NOMO-1 treated with dmso at 0.1 percent for 144 hours (cell line): ENCODE measurements around the gene SAMHD1.
A peak's percentile ranks its signal among the peaks of the same experiment; 100 is the strongest.
"Not testable (repeated sequence)": the region's sequence is repeated elsewhere in the genome, so short reads cannot be mapped to it uniquely, and the experiment has no call there.

Experiments
- DNase-seq: peaks from one replicate; lab custom pipeline; 2025; ENCODE audit not compliant: unreplicated experiment; lab: John Stamatoyannopoulos, UW

The SAMHD1 gene

DNA sequence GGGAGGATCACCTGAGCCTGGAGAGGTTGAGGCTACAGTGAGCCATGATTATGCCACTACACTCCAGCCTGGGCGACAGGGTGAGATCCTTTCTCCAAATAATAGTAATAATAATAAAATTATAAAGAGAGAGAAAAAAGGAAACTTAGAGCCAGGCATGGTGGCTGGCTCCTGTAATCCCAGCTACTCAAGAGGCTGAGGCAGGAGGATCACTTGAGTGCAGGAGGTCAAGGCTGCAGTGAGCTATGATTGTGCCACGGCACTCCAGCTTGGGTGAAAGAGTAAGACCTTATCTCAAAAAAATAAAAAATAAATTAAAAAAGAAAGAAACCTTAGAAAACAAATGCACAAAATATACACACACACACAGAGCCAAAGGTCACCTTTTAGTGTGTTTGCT lies 5.2 kb upstream of the SAMHD1 start:
- no peak for DNase-seq

DNA sequence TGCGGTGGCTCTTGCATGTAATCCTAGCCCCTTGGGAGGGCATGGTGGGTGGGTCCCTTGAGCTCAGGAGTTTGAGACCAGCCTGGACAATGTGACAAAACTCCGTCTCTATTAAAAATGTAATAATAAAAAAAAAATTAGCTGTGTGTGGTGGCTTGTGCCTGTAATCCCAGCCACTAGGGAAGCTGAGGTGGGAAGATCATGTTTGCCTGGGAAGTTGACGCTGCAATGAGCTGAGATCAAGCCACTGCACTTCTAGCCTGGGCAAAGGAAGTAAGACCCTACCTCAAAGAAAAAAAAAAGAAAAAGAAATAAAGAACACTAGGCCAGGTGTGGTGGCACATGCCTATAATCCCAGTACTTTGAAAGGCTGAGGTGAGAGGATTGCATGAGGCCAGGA lies 4.5 kb upstream of the SAMHD1 start:
- no peak for DNase-seq

- DNase-seq = no peak
Observed at GRCh38 chr20:36951979-36952738, 651 bp upstream of the SAMHD1 start.

GRCh38 chr20:36950414-36951197 lies 902 bp downstream of the SAMHD1 start:
- no peak for DNase-seq

DNA sequence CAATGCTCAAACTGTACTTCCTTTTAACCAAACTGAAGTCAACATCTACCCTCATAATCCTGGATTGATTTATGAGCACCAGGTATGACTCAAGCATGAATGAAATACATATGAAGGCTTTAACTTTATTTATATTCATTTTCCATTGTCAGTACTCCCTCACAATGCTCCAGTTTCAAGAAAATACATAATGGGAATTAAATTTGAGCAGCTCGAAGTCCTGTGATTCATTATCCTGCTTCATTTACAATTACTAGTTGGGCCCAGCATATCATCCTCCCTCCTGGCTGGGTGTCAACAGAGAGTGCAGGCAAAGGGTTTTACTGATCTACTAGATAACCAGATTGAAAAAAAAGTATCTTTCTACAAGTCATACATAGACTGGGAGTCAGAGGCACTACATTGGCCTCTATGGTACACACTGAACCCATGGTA lies 10.1 kb downstream of the SAMHD1 start:
- no peak for DNase-seq

DNA sequence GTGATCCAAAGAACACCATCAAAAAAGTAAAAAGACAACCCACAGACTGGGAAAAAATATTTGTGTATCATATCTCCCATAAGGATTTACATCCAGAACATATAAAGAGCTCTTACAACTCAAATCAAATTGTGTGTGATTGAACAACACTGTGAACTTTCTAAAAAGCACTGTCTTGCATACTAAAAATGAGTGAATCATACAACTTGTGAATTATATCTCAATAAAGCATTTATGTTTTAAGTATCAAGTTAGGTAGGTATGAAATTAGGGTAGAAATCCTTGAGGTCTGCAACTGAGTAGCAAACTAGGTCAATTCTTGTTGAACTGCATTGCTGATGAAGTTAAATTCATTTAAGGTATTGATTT lies 14.1 kb downstream of the SAMHD1 start:
- DNase-seq = no peak

DNA sequence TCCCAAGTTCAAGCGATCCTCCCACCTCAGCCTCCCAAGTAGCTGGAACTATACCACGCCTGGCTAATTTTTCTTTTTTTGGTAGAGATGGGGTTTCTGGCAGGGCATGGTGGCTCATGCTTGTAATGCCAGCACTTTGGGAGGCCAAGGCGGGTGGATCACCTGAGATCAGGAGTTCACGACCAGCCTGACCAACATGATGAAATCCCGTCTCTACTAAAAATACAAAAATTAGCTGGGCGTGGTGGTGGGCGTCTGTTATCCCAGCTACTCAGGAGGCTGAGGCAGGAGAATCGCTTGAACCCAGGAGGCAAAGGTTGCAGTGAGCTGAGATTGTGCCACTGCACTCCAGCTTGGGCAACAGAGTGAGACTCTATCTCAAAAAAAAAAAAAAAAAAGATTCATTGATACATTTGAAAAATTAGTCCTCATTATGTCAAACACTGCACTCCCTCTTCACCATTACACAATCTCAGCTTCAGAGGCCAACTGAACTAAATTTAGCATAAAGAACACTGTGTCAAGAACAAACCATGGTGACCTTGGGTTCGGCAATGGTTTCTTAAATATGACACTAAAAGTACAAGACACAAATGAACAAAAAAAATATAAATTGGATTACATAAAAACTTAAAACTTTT lies 14.6 kb downstream of the SAMHD1 start:
- peak; percentile 16 for DNase-seq

DNA sequence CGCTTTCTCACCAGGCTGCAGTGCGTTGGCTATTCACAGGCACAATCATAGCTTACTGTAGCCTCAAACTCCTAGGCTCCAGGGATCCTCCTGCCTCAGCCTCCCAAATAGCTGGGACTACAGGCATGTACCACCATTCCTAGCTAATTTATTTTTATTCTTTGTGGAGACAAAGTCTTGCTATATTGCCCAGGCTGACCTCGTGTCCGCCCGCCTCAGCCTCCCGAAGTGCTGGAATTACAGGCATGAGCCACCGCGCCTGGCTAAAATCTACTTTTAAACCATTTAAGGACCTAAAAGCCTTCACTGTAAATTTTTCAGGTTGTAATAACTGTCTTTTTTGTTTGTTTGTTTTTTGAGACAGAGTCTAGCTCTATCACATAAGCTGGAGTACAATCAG lies 15.2 kb downstream of the SAMHD1 start:
- no peak for DNase-seq

GRCh38 chr20:36933571-36933970 lies 17.9 kb downstream of the SAMHD1 start:
- not testable (repeated sequence) for DNase-seq

DNA sequence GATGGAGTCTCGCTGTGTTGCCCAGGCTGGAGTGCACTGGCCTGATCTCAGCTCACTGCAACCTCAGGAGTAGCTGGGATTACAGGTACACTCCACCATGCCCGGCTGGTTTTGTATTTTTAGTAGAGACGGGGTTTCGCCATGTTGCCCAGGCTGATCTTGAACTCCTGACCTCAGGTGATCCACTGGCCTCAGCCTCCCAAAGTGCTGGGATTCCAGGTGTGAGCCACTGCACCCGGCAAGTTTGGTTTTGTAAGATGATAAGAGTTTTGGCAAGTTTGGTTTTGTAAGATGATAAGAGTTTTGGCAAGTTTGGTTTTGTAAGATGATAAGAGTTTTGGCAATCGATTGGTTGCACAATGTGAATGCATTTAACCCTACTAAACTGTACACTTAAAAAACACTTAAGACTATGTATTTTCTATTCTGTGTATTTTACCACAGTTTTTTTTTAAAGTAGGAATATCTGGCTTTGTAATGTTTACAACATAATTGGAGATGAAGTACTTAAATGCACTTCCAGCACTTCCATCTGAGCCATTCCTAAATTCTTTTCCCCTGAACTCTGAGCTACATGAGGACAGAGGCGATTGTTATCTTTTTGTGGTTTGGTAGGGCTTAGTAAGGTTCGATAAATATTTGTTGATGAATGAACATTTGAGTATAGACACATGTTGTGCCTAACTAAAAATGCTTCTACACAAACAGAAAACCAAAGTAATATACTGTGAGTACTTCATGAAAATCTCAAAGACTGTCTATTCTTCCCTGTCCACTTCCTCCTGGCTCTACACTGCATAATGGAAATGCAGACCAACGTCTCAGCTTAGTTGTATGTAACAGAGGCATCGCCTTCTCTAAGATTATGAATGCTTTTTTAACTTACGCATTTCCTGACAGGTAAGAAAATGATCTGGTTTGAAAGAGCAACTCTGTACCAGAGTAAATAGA lies 18.8 kb downstream of the SAMHD1 start:
- DNase-seq = no peak

DNA sequence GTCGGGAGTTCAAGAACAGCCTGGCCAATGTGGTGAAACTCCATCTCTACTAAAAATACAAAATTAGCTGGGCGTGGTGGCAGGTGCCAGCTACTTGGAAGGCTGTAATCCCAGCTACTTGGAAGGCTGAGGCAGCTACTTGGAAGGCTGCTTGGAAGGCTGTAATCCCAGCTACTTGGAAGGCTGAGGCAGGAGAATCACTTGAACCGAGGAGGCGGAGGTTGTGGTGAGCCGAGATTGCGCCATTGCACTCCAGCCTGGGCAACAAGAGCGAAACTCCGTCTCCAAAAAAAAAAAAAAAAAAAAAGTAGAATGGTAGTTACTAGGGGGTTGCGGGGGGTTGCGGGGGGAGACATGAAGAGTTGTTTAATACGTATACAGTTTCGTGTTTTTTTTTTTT lies 19.4 kb downstream of the SAMHD1 start:
- DNase-seq = not testable (repeated sequence)

- DNase-seq = no peak
Observed at GRCh38 chr20:36929691-36930090, 21.8 kb downstream of the SAMHD1 start.

DNA sequence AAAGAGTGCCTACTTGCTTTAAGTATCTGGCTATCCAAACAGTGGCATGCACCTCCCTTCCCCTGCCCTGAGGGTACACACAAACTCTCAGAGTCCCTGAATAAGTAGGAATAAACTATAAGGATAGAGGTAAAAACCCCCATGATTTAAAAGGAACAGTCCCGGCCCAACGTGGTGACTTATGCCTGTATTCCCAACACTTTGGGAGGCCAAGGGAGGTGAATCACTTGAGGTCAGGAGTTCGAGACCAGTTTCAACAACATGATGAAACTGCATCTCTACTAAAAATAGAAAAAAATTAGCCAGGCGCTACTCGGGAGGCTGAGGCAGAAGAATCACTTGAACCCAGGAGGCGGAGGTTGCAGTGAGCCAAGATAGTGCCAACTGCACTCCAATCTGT lies 22.2 kb downstream of the SAMHD1 start:
- DNase-seq = no peak

DNA sequence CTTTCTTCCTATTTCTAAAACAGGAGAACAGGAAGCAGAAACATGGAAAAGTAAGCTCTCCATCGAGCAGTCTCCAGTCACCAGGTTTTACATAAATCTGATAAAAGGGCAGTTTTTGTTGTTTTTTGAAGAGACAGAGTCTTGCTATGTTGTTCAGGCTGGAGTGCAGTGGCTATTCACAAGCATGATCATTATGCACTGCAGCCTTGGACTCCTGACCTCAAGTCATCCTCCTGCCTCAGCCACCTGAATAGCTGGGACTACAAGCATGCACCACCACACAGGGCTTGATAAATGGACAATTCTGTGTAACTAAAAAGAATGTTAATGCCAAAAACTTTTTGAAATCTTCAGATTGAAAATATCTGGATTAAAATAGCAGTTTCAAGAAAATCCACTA lies 23.8 kb downstream of the SAMHD1 start:
- DNase-seq = no peak

- no peak for DNase-seq
Observed at GRCh38 chr20:36926653-36927200, 24.8 kb downstream of the SAMHD1 start.

- no peak for DNase-seq
Observed at GRCh38 chr20:36925234-36925633, 26.3 kb downstream of the SAMHD1 start.

GRCh38 chr20:36924167-36925045 lies 27.1 kb downstream of the SAMHD1 start:
- no peak for DNase-seq

DNA sequence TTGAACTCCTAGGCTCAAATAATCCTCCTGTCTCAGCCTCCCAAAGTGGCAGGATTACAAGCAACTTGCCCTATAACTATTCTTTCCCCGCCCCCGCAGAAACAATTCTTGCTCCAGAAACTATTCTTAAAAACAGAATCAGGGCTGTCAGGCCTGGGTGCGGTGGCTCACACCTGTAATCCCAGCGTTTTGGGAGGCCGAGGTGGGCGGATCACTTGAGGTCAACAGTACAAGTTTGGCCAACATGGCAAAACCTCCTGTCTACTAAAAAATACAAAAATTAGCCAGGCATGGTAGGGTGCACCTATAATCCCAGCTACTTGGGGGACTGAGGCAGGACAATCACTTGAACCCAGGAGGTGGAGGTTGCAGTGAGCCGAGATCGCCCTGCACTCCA lies 31.2 kb downstream of the SAMHD1 start:
- no peak for DNase-seq

- peak; percentile 25 for DNase-seq
Observed at GRCh38 chr20:36919715-36920333, 31.7 kb downstream of the SAMHD1 start.
